ENCODE measurements around the gene STK35. TPM values are rescaled to one million over a fixed set of nuclear protein-coding genes. Genes with fewer than 3 reads are reported as not detected.
"Not testable (repeated sequence)": the region's sequence is repeated elsewhere in the genome, so short reads cannot be mapped to it uniquely, and the experiment has no call there.

STK35 gene
- total RNA-seq, 1 experiment from 2014 or later, result 16.4 TPM

GRCh38 chr20:2179949-2180348 lies 78.3 kb downstream of the STK35 start:
- DNase-seq (ENCODE audit: low read depth), result no peak

- DNase-seq (ENCODE audit: low read depth), result no peak
Observed at GRCh38 chr20:2183381-2183780, 81.8 kb downstream of the STK35 start.

DNA sequence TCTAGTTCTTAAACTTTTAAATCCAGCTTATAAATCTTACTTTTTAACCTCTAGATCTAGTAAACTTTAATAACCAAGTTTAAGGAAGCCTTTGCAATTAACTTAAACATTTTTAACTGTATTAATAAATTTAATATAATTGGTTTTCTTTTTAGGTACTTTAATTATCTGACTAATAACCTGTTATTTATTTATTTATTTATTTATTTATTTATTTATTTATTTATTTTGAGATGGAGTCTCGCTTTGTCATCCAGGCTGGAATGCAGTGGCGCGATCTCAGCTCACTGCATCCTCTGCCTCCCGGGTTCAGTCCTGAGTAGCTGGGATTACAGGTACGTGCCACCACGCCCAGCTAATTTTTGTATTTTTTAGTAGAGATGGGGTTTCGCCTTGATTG lies 83.3 kb downstream of the STK35 start:
- not testable (repeated sequence) for DNase-seq (ENCODE audit: low read depth)

- no peak for DNase-seq (ENCODE audit: low read depth)
Observed at GRCh38 chr20:2195614-2196013, 94.0 kb downstream of the STK35 start.

- DNase-seq (ENCODE audit: low read depth), result no peak
Observed at GRCh38 chr20:2197166-2197565, 95.5 kb downstream of the STK35 start.

Other genes with a start within 250 kb of the STK35 start
- gene SIRPA, start 206.4 kb upstream of the STK35 start, total RNA-seq (2014; rRNA removed), result 7.8 and 7.9 TPM in 2 replicates
- not detected in 2 replicates for gene PDYN, start 107.8 kb upstream of the STK35 start, total RNA-seq (2014; rRNA removed)
- not detected in 2 replicates for gene TGM3, start 194.2 kb downstream of the STK35 start, total RNA-seq (2014; rRNA removed)